ENCODE results near the gene FOXP4. TPM values are rescaled to one million over a fixed set of nuclear protein-coding genes. Genes with fewer than 3 reads are reported as not detected.

The FOXP4 gene
- total and polyA plus RNA-seq, 2 donors from 2014 or later: 14.0 to 33.2 TPM

- no peak for TF ChIP-seq CTCF (IDR thresholded peaks at IDR 0.05; ENCODE audit: borderline replicate concordance, extremely low read depth, insufficient read depth)
- intact Hi-C loops (cut with DNase I): no loop called here
These were observed 3.5 kb downstream of the FOXP4 start for GRCh38 chr6:41549673-41550072.

GRCh38 chr6:41551086-41551700 is 5.0 kb downstream of the FOXP4 start:
- Histone ChIP-seq H3K27ac (ENCODE audit: low read depth in 2 of 2, low read length in 2 of 2) (no peak overlapping the region), H3K9me3 (ENCODE audit: control insufficient read depth in 2 of 3, insufficient read depth in 1 of 3, low read length in 3 of 3) (no peaks in the 10 kb centered on the region), H3K4me3 (ENCODE audit: low read length in 3 of 3) (no peak overlapping the region), H3K27me3 (ENCODE audit: control insufficient read depth, insufficient read depth, low read length) (no peaks in the 10 kb centered on the region), H3K36me3 (ENCODE audit: control insufficient read depth in 2 of 3, insufficient read depth in 3 of 3, low read length in 3 of 3) (peaks cover 0 to 3% (median 2%) of the 10 kb centered on the region in 3 donors), H3K9ac (ENCODE audit: low read length in 3 of 3) (no peak overlapping the region), H3K4me1 (ENCODE audit: control insufficient read depth in 2 of 3, insufficient read depth in 2 of 3, low read depth in 1 of 3, low read length in 3 of 3) (peaks cover 0 to 32% (median 7%) of the 10 kb centered on the region in 3 donors)
- no peak for DNase-seq
- no peak for FAIRE-seq
- intact Hi-C loops (cut with DNase I): no loop called here
- no peak for TF ChIP-seq CTCF (IDR thresholded peaks at IDR 0.05; ENCODE audit: borderline replicate concordance, extremely low read depth, insufficient read depth)

More at GRCh38 chr6:41549673-41550072, 3.5 kb downstream of the FOXP4 start:
- H3K27me3 ChIP-seq (ENCODE audit: control insufficient read depth, insufficient read depth, low read length): no peaks in the 10 kb centered on the region
- no peak for FAIRE-seq
- no peaks in the 10 kb centered on the region for H3K9me3 ChIP-seq (ENCODE audit: control insufficient read depth in 2 of 3, insufficient read depth in 1 of 3, low read length in 3 of 3)
- peaks cover 0 to 3% (median 2%) of the 10 kb centered on the region in 3 donors for H3K36me3 ChIP-seq (ENCODE audit: control insufficient read depth in 2 of 3, insufficient read depth in 3 of 3, low read length in 3 of 3)
- no peak overlapping the region for H3K9ac ChIP-seq (ENCODE audit: low read length in 3 of 3)
- no peak overlapping the region for H3K27ac ChIP-seq (ENCODE audit: low read depth in 2 of 2, low read length in 2 of 2)
- H3K4me3 ChIP-seq (ENCODE audit: low read length in 3 of 3): no peak overlapping the region
- peaks cover 0 to 39% (median 13%) of the 10 kb centered on the region in 3 donors for H3K4me1 ChIP-seq (ENCODE audit: control insufficient read depth in 2 of 3, insufficient read depth in 2 of 3, low read depth in 1 of 3, low read length in 3 of 3)
- DNase-seq: no peak

- peaks cover 0 to 32% (median 7%) of the 10 kb centered on the region in 3 donors for H3K4me1 ChIP-seq (ENCODE audit: control insufficient read depth in 2 of 3, insufficient read depth in 2 of 3, low read depth in 1 of 3, low read length in 3 of 3)
These were observed 5.7 kb downstream of the FOXP4 start for GRCh38 chr6:41551857-41552256.

More at GRCh38 chr6:41551857-41552256, 5.7 kb downstream of the FOXP4 start:
- Histone ChIP-seq H3K9me3 (ENCODE audit: control insufficient read depth in 2 of 3, insufficient read depth in 1 of 3, low read length in 3 of 3) (no peaks in the 10 kb centered on the region), H3K27ac (ENCODE audit: low read depth in 2 of 2, low read length in 2 of 2) (no peak overlapping the region), H3K9ac (ENCODE audit: low read length in 3 of 3) (no peak overlapping the region), H3K36me3 (ENCODE audit: control insufficient read depth in 2 of 3, insufficient read depth in 3 of 3, low read length in 3 of 3) (peaks cover 0 to 3% (median 2%) of the 10 kb centered on the region in 3 donors), H3K27me3 (ENCODE audit: control insufficient read depth, insufficient read depth, low read length) (no peaks in the 10 kb centered on the region), H3K4me3 (ENCODE audit: low read length in 3 of 3) (no peak overlapping the region)
- TF ChIP-seq CTCF (IDR thresholded peaks at IDR 0.05; ENCODE audit: borderline replicate concordance, extremely low read depth, insufficient read depth): no peak
- intact Hi-C loops (cut with DNase I): no loop called here
- FAIRE-seq: no peak
- DNase-seq: no peak

Measured in kidney (tissue), 14 donors.